Astrocyte (in vitro differentiated cells and primary cell): ENCODE data around the gene GPD2.

Experiments used
- EZH2 ChIP-seq: IDR thresholded peaks from 2 replicates; pipeline ENCODE4 v1.6.1; 2012; ENCODE audit warnings: mild to moderate bottlenecking, low read length, inconsistent platforms; ENCODE audit not compliant: insufficient read depth
- TF ChIP-seq, protein P1 (sequence below): IDR thresholded peaks from 2 replicates; pipeline ENCODE4 v1.5.1; 2011; ENCODE audit warnings: low read depth, mild to moderate bottlenecking, inconsistent platforms, low read length, moderate library complexity; ENCODE audit not compliant: insufficient read depth

DNA sequence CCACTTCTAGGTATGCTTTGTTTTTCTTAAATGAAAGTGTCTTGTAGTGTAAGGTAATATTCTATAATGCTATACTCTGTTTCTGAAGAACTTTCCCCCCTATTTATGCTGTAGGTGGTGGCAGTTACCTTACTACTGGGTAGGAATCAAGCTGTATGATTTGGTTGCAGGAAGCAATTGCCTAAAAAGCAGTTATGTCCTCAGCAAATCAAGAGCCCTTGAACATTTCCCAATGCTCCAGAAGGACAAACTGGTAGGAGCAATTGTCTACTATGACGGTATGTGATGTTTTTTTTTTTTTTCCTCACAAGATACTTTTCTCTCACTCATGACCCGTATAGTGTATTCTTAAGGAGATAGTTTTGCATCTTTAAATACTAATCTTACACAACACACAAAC lies 77.0 kb downstream of the GPD2 start:
- TF ChIP-seq, protein P1, sequence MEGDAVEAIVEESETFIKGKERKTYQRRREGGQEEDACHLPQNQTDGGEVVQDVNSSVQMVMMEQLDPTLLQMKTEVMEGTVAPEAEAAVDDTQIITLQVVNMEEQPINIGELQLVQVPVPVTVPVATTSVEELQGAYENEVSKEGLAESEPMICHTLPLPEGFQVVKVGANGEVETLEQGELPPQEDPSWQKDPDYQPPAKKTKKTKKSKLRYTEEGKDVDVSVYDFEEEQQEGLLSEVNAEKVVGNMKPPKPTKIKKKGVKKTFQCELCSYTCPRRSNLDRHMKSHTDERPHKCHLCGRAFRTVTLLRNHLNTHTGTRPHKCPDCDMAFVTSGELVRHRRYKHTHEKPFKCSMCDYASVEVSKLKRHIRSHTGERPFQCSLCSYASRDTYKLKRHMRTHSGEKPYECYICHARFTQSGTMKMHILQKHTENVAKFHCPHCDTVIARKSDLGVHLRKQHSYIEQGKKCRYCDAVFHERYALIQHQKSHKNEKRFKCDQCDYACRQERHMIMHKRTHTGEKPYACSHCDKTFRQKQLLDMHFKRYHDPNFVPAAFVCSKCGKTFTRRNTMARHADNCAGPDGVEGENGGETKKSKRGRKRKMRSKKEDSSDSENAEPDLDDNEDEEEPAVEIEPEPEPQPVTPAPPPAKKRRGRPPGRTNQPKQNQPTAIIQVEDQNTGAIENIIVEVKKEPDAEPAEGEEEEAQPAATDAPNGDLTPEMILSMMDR: no peak
- no peak for TF ChIP-seq EZH2
